WTC11 (cell line): ENCODE data around the gene PLEKHS1.

Source experiments
- EMX1 ChIP-seq: fragments of 250-450 bp; sonication (Bioruptor Pico); IDR thresholded peaks from 2 replicates; pipeline ENCODE4 v1.8.0; 2021; ENCODE audit warnings: mild to moderate bottlenecking
- ESRRA ChIP-seq: sonication (generic); formaldehyde crosslinking; IDR thresholded peaks from 2 replicates; pipeline ENCODE4 v1.8.1; 2022; ENCODE audit warnings: mild to moderate bottlenecking, missing genetic modification reagents, borderline replicate concordance
- FOXP1 ChIP-seq: sonication (generic); formaldehyde crosslinking; IDR thresholded peaks from 2 replicates; pipeline ENCODE4 v1.8.0; 2022; ENCODE audit warnings: missing genetic modification reagents, mild to moderate bottlenecking, moderate library complexity, borderline replicate concordance
- FOXP4 ChIP-seq: sonication (generic); formaldehyde crosslinking; IDR thresholded peaks from 2 replicates; pipeline ENCODE4 v1.8.0; 2022; ENCODE audit warnings: mild to moderate bottlenecking, missing genetic modification reagents
- HMGXB4 ChIP-seq: sonication (generic); formaldehyde crosslinking; IDR thresholded peaks from 2 replicates; pipeline ENCODE4 v1.8.1; 2023; ENCODE audit warnings: mild to moderate bottlenecking, moderate library complexity, missing genetic modification reagents
- NR1H2 ChIP-seq: sonication (generic); formaldehyde crosslinking; IDR thresholded peaks from 2 replicates; pipeline ENCODE4 v1.9.0; 2021; ENCODE audit warnings: mild to moderate bottlenecking, moderate library complexity, missing genetic modification reagents
- SP1 ChIP-seq: sonication (generic); formaldehyde crosslinking; conservative IDR thresholded peaks from 2 replicates; pipeline ENCODE4 v1.8.1; 2022; ENCODE audit warnings: missing genetic modification reagents
- ZNF532 ChIP-seq: fragments of 250-450 bp; sonication (Bioruptor Pico); IDR thresholded peaks from 2 replicates; pipeline ENCODE4 v1.9.0; 2021; ENCODE audit warnings: mild to moderate bottlenecking, borderline replicate concordance
- TF ChIP-seq, protein P1 (sequence below): fragments of 200-600 bp; IDR thresholded peaks from 2 replicates; pipeline ENCODE4 v1.8.0; 2022; ENCODE audit warnings: antibody characterized with exemption
- TF ChIP-seq, protein P2 (sequence below): sonication (generic); formaldehyde crosslinking; IDR thresholded peaks from 2 replicates; pipeline ENCODE4 v1.8.1; 2022; ENCODE audit warnings: missing genetic modification reagents, borderline replicate concordance

- TF ChIP-seq, protein P1, sequence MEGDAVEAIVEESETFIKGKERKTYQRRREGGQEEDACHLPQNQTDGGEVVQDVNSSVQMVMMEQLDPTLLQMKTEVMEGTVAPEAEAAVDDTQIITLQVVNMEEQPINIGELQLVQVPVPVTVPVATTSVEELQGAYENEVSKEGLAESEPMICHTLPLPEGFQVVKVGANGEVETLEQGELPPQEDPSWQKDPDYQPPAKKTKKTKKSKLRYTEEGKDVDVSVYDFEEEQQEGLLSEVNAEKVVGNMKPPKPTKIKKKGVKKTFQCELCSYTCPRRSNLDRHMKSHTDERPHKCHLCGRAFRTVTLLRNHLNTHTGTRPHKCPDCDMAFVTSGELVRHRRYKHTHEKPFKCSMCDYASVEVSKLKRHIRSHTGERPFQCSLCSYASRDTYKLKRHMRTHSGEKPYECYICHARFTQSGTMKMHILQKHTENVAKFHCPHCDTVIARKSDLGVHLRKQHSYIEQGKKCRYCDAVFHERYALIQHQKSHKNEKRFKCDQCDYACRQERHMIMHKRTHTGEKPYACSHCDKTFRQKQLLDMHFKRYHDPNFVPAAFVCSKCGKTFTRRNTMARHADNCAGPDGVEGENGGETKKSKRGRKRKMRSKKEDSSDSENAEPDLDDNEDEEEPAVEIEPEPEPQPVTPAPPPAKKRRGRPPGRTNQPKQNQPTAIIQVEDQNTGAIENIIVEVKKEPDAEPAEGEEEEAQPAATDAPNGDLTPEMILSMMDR, result no peak
- TF ChIP-seq FOXP1 (CRISPR knock-in tag) (no peak), ESRRA (CRISPR knock-in tag) (no peak), HMGXB4 (no peak), NR1H2 (CRISPR knock-in tag) (no peak), ZNF532 (CRISPR knock-in tag) (no peak), FOXP4 (CRISPR knock-in tag) (no peak), SP1 (no peak), EMX1 (CRISPR knock-in tag) (no peak)
- TF ChIP-seq, protein P2, sequence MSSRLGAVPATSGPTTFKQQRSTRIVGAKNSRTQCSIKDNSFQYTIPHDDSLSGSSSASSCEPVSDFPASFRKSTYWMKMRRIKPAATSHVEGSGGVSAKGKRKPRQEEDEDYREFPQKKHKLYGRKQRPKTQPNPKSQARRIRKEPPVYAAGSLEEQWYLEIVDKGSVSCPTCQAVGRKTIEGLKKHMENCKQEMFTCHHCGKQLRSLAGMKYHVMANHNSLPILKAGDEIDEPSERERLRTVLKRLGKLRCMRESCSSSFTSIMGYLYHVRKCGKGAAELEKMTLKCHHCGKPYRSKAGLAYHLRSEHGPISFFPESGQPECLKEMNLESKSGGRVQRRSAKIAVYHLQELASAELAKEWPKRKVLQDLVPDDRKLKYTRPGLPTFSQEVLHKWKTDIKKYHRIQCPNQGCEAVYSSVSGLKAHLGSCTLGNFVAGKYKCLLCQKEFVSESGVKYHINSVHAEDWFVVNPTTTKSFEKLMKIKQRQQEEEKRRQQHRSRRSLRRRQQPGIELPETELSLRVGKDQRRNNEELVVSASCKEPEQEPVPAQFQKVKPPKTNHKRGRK (CRISPR knock-in tag), result no peak
Measured at GRCh38 chr10:113720386-113720785, 31.1 kb upstream of the PLEKHS1 start.
